OCI-LY3 (cell line): ENCODE results near the gene TRABD2B.

Experiments
- EZH2phosphoT487 ChIP-seq: fragments of 200-600 bp; shearing (Covaris generic); IDR thresholded peaks from 2 replicates; pipeline ENCODE4 v1.6.1; 2018; ENCODE audit warnings: antibody characterized with exemption, mixed run types, low read depth
- TF ChIP-seq, protein P1 (sequence below): fragments of 200-600, 300-600 bp; sonication (generic); IDR thresholded peaks from 2 replicates; pipeline ENCODE4 v1.5.1; 2014; ENCODE audit warnings: antibody characterized with exemption, low read length, low read depth

DNA sequence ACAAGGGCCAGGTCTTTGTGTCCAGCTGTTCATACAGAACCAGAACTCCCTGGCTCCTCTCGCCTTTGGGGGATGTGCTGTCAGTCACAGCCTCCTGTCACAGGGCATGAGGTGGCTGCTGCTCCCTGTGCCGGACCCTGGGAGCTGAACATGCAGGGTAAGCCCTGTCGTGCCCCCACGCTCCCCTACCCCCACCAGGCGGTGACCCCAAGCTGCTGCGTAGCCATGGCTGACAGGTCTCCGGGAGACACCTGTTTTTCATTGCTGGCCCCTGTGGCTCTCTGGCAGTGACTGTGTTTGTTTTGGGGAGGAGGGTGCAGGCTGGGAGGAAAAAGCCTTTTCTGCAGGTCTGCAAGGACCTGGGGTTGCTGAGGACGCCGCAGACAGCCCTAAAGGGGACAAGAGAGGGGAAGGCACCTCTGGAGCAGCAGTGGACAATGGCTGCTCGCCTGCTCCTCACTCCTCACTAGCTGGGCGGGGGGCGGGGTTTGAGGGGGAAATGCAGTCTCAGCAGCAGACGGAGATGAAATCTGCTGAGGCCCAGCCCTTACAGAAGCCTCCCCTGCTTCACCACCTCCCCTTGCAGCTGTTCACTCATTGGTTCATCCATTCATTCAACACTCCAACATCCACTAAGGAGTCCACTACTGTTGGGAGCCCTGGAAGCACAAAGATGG, 81.4 kb downstream of the TRABD2B start:
- TF ChIP-seq, protein P1, sequence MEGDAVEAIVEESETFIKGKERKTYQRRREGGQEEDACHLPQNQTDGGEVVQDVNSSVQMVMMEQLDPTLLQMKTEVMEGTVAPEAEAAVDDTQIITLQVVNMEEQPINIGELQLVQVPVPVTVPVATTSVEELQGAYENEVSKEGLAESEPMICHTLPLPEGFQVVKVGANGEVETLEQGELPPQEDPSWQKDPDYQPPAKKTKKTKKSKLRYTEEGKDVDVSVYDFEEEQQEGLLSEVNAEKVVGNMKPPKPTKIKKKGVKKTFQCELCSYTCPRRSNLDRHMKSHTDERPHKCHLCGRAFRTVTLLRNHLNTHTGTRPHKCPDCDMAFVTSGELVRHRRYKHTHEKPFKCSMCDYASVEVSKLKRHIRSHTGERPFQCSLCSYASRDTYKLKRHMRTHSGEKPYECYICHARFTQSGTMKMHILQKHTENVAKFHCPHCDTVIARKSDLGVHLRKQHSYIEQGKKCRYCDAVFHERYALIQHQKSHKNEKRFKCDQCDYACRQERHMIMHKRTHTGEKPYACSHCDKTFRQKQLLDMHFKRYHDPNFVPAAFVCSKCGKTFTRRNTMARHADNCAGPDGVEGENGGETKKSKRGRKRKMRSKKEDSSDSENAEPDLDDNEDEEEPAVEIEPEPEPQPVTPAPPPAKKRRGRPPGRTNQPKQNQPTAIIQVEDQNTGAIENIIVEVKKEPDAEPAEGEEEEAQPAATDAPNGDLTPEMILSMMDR: no peak
- no peak for TF ChIP-seq EZH2phosphoT487
